WTC11 (cell line): ENCODE data around the gene ZNF565.

Source experiments
- AFF4 ChIP-seq: sonication (generic); formaldehyde crosslinking; IDR thresholded peaks from 2 replicates; pipeline ENCODE4 v1.8.1; 2023; ENCODE audit warnings: mild to moderate bottlenecking, missing genetic modification reagents, borderline replicate concordance
- ATF3 ChIP-seq: sonication (generic); formaldehyde crosslinking; conservative IDR thresholded peaks from 2 replicates; pipeline ENCODE4 v1.8.1; 2022; ENCODE audit warnings: mild to moderate bottlenecking, missing genetic modification reagents
- CREB1 ChIP-seq: sonication (generic); formaldehyde crosslinking; IDR thresholded peaks from 2 replicates; pipeline ENCODE4 v1.8.0; 2023; ENCODE audit warnings: mild to moderate bottlenecking, missing genetic modification reagents
- HMGXB4 ChIP-seq: sonication (generic); formaldehyde crosslinking; IDR thresholded peaks from 2 replicates; pipeline ENCODE4 v1.8.1; 2023; ENCODE audit warnings: mild to moderate bottlenecking, moderate library complexity, missing genetic modification reagents
- JUN ChIP-seq: sonication (generic); formaldehyde crosslinking; IDR thresholded peaks from 2 replicates; pipeline ENCODE4 v1.8.0; 2023; ENCODE audit warnings: mild to moderate bottlenecking, missing genetic modification reagents
- MAX ChIP-seq: sonication (generic); formaldehyde crosslinking; IDR thresholded peaks from 2 replicates; pipeline ENCODE4 v1.8.0; 2022; ENCODE audit warnings: mild to moderate bottlenecking, missing genetic modification reagents
- NR2C2 ChIP-seq: sonication (generic); formaldehyde crosslinking; IDR thresholded peaks from 2 replicates; pipeline ENCODE4 v1.8.0; 2022; ENCODE audit warnings: mild to moderate bottlenecking, missing genetic modification reagents
- USF1 ChIP-seq: sonication (generic); formaldehyde crosslinking; IDR thresholded peaks from 2 replicates; pipeline ENCODE4 v1.8.0; 2022; ENCODE audit warnings: mild to moderate bottlenecking, missing genetic modification reagents
- TF ChIP-seq, protein P1 (sequence below): fragments of 200-600 bp; IDR thresholded peaks from 2 replicates; pipeline ENCODE4 v1.8.0; 2022; ENCODE audit warnings: antibody characterized with exemption
- TF ChIP-seq, protein P2 (sequence below): sonication (generic); formaldehyde crosslinking; IDR thresholded peaks from 2 replicates; pipeline ENCODE4 v1.8.1; 2022; ENCODE audit warnings: mild to moderate bottlenecking, moderate library complexity, missing genetic modification reagents
- TF ChIP-seq, protein P3 (sequence below): sonication (generic); formaldehyde crosslinking; IDR thresholded peaks from 2 replicates; pipeline ENCODE4 v1.8.1; 2023; ENCODE audit warnings: mild to moderate bottlenecking, missing genetic modification reagents

- TF ChIP-seq USF1 (no peak), MAX (CRISPR knock-in tag) (no peak), NR2C2 (CRISPR knock-in tag) (no peak), JUN (CRISPR knock-in tag) (no peak), ATF3 (CRISPR knock-in tag) (no peak), HMGXB4 (CRISPR knock-in tag) (no peak), AFF4 (no peak), CREB1 (CRISPR knock-in tag) (no peak)
- TF ChIP-seq, protein P1, sequence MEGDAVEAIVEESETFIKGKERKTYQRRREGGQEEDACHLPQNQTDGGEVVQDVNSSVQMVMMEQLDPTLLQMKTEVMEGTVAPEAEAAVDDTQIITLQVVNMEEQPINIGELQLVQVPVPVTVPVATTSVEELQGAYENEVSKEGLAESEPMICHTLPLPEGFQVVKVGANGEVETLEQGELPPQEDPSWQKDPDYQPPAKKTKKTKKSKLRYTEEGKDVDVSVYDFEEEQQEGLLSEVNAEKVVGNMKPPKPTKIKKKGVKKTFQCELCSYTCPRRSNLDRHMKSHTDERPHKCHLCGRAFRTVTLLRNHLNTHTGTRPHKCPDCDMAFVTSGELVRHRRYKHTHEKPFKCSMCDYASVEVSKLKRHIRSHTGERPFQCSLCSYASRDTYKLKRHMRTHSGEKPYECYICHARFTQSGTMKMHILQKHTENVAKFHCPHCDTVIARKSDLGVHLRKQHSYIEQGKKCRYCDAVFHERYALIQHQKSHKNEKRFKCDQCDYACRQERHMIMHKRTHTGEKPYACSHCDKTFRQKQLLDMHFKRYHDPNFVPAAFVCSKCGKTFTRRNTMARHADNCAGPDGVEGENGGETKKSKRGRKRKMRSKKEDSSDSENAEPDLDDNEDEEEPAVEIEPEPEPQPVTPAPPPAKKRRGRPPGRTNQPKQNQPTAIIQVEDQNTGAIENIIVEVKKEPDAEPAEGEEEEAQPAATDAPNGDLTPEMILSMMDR = no peak
- TF ChIP-seq, protein P2, sequence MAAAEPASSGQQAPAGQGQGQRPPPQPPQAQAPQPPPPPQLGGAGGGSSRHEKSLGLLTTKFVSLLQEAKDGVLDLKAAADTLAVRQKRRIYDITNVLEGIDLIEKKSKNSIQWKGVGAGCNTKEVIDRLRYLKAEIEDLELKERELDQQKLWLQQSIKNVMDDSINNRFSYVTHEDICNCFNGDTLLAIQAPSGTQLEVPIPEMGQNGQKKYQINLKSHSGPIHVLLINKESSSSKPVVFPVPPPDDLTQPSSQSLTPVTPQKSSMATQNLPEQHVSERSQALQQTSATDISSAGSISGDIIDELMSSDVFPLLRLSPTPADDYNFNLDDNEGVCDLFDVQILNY (CRISPR knock-in tag) = no peak
- TF ChIP-seq, protein P3, sequence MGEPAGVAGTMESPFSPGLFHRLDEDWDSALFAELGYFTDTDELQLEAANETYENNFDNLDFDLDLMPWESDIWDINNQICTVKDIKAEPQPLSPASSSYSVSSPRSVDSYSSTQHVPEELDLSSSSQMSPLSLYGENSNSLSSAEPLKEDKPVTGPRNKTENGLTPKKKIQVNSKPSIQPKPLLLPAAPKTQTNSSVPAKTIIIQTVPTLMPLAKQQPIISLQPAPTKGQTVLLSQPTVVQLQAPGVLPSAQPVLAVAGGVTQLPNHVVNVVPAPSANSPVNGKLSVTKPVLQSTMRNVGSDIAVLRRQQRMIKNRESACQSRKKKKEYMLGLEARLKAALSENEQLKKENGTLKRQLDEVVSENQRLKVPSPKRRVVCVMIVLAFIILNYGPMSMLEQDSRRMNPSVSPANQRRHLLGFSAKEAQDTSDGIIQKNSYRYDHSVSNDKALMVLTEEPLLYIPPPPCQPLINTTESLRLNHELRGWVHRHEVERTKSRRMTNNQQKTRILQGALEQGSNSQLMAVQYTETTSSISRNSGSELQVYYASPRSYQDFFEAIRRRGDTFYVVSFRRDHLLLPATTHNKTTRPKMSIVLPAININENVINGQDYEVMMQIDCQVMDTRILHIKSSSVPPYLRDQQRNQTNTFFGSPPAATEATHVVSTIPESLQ (CRISPR knock-in tag) = no peak
Observed at GRCh38 chr19:36163813-36164212, 50.7 kb downstream of the ZNF565 start.
